Measurements from ENCODE around the gene CBX1. TPM values are rescaled to one million over a fixed set of nuclear protein-coding genes. Genes with fewer than 3 reads are reported as not detected.

The CBX1 gene
- polyA plus RNA-seq, 2 of the 4 experiments (the other 2 are of a cell fraction): 84.4 to 173 TPM

GRCh38 chr17:48106802-48107136 is 5.5 kb upstream of the CBX1 start:
- H3K9me3 ChIP-seq: no peaks in the 10 kb centered on the region
- TF ChIP-seq KDM1A (IDR thresholded peaks at IDR 0.05; ENCODE audit: low read depth) (0 out of 2 replicates have a peak, but pooled peaks have one; percentile 70), CHD2 (IDR thresholded peaks at IDR 0.05; ENCODE audit: low read length, partially characterized antibody) (no peak)
- H3K4me1 ChIP-seq: peaks cover 11% of the 10 kb centered on the region
- H3K4me3 ChIP-seq: peak overlapping the region; percentile 76
- peak overlapping the region; percentile 91 to 92 for H3K27ac ChIP-seq
- ATAC-seq: peak in 1 of 2 experiments; percentile 1; a peak in 1 of 6 replicates
- FAIRE-seq: no peak
- peak overlapping the region; percentile 69 for H3K4me2 ChIP-seq
- ChIA-PET CTCF (interaction anchor here (0.6 to 7.1 kb wide), 11 partner anchors 10 to 129 kb away, joined by 3 to 54 read pairs (median 3); no protein-coding TSS in a partner anchor), POLR2A (interaction anchor here (2.3 to 2.9 kb wide), 2 partner anchors 9 to 59 kb away, joined by 9 to 18 read pairs; partner anchors contain the start of gene NFE2L1)
- 48% methylated on average over 13 of the region's 13 CpGs for WGBS (ENCODE audit: missing lambda C conversion rate)
- DNase-seq (ENCODE audit: low read depth in 1 of 2, low spot score in 1 of 2): no peak

DNA sequence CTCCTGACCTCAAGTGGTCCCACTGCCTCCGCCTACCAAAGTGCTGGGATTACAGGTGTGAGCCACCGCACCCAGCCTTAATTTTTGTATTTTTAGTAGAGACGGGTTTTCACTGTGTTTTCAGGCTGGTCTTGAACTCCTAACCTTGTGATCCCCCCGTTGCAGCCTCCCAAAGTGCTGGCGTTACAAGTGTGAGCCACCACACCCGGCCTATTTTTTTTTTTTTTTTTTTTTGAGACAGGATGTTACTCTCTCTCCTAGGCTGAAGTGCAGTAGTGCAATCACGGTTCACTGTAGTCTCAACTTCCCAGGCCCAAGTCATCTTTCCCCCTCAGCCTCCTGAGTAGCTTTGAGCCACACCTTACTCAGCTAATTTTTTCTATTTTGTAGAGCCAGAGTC is 3.2 kb upstream of the CBX1 start:
- CTCF ChIA-PET: interaction anchor here (0.8 to 10.3 kb wide), 7 partner anchors 9 to 77 kb away, joined by 3 to 79 read pairs (median 3); no protein-coding TSS in a partner anchor
- ATAC-seq (no peak), DNase-seq (ENCODE audit: low read depth in 1 of 2, low spot score in 1 of 2) (no peak), FAIRE-seq (no peak)
- H3K9me3 ChIP-seq: no peaks in the 10 kb centered on the region
- peaks cover 18% of the 10 kb centered on the region for H3K4me1 ChIP-seq
- WGBS (ENCODE audit: missing lambda C conversion rate): 80% methylated on average over 7 of the region's 7 CpGs
- H3K4me3 ChIP-seq: no peak overlapping the region
- TF ChIP-seq FOSL2 (IDR thresholded peaks at IDR 0.05): no peak
- TF ChIP-seq FOSL2 (CRISPR knock-in tag; IDR thresholded peaks at IDR 0.05): no peak
- no peak for TF ChIP-seq ESRRA (IDR thresholded peaks at IDR 0.05; ENCODE audit: borderline replicate concordance, low read length)
- no peak for TF ChIP-seq JUNB (IDR thresholded peaks at IDR 0.05)
- no peak for TF ChIP-seq RFX5 (IDR thresholded peaks at IDR 0.05)
- TF ChIP-seq CBX2 (IDR thresholded peaks at IDR 0.05; ENCODE audit: borderline replicate concordance, low read depth): no peak
- TF ChIP-seq MAZ (IDR thresholded peaks at IDR 0.05; ENCODE audit: borderline replicate concordance, low read depth, low read length): no peak
- TF ChIP-seq RARB (CRISPR knock-in tag; IDR thresholded peaks at IDR 0.05): no peak
- no peak for TF ChIP-seq MYC (IDR thresholded peaks at IDR 0.05; ENCODE audit: borderline replicate concordance, low read length)
- TF ChIP-seq BHLHE40 (IDR thresholded peaks at IDR 0.05; ENCODE audit: low read depth, low read length): no peak
- no peak for TF ChIP-seq HOXA7 (CRISPR knock-in tag; IDR thresholded peaks at IDR 0.05)
- no peak for TF ChIP-seq PHF8 (IDR thresholded peaks at IDR 0.05; ENCODE audit: borderline replicate concordance, low read depth)
- TF ChIP-seq, protein P1, sequence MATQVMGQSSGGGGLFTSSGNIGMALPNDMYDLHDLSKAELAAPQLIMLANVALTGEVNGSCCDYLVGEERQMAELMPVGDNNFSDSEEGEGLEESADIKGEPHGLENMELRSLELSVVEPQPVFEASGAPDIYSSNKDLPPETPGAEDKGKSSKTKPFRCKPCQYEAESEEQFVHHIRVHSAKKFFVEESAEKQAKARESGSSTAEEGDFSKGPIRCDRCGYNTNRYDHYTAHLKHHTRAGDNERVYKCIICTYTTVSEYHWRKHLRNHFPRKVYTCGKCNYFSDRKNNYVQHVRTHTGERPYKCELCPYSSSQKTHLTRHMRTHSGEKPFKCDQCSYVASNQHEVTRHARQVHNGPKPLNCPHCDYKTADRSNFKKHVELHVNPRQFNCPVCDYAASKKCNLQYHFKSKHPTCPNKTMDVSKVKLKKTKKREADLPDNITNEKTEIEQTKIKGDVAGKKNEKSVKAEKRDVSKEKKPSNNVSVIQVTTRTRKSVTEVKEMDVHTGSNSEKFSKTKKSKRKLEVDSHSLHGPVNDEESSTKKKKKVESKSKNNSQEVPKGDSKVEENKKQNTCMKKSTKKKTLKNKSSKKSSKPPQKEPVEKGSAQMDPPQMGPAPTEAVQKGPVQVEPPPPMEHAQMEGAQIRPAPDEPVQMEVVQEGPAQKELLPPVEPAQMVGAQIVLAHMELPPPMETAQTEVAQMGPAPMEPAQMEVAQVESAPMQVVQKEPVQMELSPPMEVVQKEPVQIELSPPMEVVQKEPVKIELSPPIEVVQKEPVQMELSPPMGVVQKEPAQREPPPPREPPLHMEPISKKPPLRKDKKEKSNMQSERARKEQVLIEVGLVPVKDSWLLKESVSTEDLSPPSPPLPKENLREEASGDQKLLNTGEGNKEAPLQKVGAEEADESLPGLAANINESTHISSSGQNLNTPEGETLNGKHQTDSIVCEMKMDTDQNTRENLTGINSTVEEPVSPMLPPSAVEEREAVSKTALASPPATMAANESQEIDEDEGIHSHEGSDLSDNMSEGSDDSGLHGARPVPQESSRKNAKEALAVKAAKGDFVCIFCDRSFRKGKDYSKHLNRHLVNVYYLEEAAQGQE (IDR thresholded peaks at IDR 0.05): no peak
- no peak for TF ChIP-seq RCOR1 (IDR thresholded peaks at IDR 0.05; ENCODE audit: low read depth, low read length)
- TF ChIP-seq POLR2AphosphoS2 (conservative IDR thresholded peaks at IDR 0.05; ENCODE audit: low read length): no peak
- TF ChIP-seq JUN (IDR thresholded peaks at IDR 0.05): no peak
- no peak for TF ChIP-seq ZSCAN20 (CRISPR knock-in tag; IDR thresholded peaks at IDR 0.05)
- no peak for TF ChIP-seq EHMT2 (IDR thresholded peaks at IDR 0.05; ENCODE audit: low read depth)
- no peak for TF ChIP-seq BCL3 (IDR thresholded peaks at IDR 0.05)
- no peak for TF ChIP-seq TP53 (CRISPR knock-in tag; IDR thresholded peaks at IDR 0.05)
- TF ChIP-seq, protein P2, sequence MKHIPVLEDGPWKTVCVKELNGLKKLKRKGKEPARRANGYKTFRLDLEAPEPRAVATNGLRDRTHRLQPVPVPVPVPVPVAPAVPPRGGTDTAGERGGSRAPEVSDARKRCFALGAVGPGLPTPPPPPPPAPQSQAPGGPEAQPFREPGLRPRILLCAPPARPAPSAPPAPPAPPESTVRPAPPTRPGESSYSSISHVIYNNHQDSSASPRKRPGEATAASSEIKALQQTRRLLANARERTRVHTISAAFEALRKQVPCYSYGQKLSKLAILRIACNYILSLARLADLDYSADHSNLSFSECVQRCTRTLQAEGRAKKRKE (CRISPR knock-in tag; IDR thresholded peaks at IDR 0.05; ENCODE audit: low read depth): no peak
- POLR2A ChIA-PET: interaction anchor here (0.6 kb wide), 1 partner anchor 20 kb away, joined by 3 read pairs; no protein-coding TSS in a partner anchor
- H3K4me2 ChIP-seq: no peak overlapping the region
- no peak overlapping the region for H3K27ac ChIP-seq

All from A549 (cell line).